HG03469 (cell line): ENCODE results near the gene GPR107.

Experiments
- ATAC-seq: cut with Tn5 transposase; IDR thresholded peaks from one replicate; pipeline ENCODE4 v1.9.1; 2021; ENCODE audit warnings: mild to moderate bottlenecking, moderate library complexity, moderate number of reproducible peaks; ENCODE audit not compliant: unreplicated experiment

Gene GPR107

DNA sequence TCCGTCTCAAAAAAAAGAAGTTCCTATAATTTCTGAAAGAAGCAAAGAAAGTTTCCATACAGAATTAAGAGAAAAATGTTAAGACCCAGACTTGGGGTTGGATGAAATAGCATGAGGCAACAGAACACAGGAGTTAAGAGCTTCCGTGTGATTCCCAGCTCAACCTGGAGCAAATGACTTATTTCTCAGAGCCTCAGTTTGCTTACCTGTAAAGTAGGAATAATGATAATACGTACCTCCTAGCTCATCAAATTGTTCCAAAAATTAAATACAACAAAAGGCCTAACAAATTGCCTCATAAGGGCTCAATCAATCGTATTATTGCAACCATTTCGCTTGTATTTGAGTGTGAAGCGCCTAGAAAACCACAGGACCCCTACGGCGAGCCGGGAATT, 600 bp upstream of the GPR107 start:
- ATAC-seq, result no peak

DNA sequence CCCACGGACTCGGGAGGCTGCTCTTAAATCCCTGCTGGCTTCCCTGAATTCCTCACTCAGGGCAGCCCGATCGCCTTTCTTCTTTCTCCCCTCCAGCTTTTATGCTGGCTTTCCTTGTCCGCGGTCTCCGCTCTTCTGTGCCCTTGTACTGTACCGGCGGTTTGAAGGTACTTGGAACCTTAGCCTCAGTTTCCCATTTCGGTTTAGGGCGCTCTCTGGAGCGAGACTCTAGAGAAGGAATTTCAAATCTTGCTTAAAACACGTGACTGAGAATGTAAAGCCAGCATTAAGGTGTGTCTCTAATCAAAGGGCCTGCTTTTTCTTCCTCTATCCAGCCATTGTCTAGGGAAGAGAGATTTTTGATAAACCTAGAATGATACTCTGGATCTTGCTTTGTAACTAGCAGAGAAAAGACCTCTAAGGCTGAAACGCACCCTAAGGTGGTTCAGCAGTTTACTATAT, 650 bp downstream of the GPR107 start:
- ATAC-seq, result no peak

DNA sequence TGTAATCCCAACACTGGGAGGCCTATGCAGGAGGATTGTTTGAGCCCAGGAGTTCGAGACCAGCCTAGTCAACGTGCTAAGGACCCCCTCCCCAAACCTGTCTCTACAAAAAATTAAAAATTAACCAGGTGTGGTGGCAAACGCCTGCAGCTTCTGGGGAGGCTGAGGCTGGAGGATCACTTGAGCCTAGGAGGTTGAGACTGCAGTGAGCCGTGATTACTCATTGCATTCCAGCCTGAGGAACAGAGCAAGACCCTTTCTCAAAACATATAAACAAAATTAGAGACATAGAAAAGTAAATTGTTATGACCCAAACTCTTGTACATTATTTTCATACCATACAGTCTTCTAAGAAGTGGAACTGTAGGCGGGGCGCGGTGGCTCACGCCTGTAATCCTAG, 1.1 kb downstream of the GPR107 start:
- no peak for ATAC-seq

DNA sequence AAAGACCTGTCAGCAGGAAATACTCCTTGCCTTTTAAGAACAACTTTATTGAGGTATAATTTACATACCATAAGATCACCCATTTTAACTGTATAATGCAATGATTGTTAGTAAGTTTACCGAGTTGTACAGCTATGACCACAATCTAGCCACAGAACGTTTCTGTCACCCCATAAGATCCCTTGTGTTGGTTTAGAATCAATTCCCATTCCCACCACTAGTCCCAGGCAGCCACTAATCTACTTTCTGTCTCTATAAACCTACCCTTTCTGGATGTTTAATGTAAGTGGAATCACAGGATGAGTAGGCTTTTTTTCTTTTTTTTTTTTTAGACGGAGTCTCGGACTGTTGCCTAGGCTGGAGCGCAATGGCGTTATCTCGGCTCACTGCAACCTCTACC, 4.4 kb downstream of the GPR107 start:
- no peak for ATAC-seq

DNA sequence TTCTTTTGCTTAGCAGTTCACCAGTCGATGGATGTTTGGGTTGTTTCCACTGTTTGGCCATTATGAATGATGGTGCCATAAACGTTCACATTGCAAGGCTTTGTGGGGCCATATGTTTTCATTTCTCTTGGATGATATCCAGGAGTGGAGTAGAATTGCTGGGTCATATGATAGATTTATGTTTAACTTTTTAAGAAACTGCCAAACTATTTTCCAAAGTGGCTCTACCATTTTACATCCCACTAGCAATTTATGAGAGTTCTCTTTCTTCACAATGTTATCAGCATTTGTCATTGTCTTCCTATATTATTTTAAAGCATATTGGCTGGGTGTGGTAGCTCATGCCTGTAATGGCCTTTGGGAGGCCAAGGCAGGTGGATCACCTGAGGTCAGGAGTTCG, 5.2 kb downstream of the GPR107 start:
- no peak for ATAC-seq

DNA sequence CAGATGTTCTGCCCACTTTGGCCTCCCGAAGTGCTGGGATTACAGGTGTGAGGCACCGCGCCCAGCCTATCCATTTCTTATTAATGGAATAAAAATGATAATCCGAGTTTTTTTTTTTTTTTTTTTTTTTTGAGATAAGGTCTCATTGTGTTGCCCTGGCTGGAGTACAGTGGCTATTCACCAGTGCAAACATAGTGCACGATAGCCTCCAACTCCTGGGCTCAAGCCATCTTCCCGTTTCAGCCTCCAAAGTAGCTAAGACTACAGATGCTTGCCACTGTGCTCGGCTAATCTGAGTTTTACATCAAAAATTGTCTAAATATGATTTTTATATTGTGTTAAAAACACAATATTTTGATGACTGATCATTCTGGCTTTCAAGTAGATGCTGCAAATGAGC, 6.6 kb downstream of the GPR107 start:
- no peak for ATAC-seq

DNA sequence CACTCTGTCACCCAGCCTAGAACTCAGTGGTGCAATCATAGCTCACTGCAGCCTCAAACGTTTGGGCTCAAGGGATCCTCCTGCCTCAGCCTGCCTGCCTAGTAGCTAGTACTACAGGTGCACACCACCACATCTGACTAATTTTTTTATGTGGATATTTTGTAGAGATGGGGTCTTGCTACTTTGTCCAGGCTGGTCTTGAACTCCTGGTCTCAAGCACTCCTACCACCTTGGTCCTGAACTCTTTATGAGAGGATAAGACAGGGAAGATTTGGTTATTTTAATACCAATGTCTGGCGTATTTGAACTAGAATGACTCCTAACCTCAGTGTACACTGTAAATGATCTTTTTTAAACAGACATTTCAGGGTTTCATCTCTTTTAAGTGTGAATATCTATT, 9.0 kb downstream of the GPR107 start:
- no peak for ATAC-seq

DNA sequence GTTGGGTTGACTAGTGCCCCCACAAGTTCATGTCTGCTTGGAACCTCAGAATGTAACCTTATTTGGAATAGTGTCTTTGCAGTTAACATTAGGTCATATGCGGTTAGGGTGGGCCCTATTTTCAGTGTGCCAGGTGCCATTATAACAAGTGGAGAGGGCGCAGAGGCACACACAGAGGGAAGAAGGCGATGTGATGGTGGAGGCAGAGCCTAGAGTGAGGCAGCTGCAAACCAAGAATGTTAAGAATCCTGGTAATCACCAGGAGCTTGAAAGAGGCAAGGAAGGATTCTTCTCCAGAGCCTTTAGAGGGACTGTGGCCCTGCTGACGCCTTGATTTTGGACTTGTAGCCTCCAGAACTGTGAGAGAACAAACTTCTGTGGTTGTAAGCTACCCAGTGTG, 10.9 kb downstream of the GPR107 start:
- ATAC-seq, result no peak

DNA sequence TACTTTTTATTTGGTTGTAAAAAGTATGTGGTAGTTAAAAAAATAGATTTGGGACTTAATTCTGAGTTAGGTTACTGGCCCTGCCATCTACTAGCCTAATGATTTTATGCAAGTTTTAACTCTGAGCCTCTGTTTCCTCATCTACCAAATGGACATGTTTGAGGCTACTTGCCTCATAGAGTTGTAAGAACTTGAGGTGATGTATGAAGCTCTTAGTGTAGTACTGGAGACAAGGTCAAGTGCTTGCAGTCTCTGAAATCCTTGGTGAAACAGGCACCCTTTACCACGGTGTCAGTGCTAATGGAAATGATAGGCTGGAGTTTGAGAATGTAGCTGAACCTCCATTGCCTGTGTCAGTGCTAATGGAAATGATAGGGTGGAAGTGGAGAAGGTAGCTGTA, 15.3 kb downstream of the GPR107 start:
- no peak for ATAC-seq

DNA sequence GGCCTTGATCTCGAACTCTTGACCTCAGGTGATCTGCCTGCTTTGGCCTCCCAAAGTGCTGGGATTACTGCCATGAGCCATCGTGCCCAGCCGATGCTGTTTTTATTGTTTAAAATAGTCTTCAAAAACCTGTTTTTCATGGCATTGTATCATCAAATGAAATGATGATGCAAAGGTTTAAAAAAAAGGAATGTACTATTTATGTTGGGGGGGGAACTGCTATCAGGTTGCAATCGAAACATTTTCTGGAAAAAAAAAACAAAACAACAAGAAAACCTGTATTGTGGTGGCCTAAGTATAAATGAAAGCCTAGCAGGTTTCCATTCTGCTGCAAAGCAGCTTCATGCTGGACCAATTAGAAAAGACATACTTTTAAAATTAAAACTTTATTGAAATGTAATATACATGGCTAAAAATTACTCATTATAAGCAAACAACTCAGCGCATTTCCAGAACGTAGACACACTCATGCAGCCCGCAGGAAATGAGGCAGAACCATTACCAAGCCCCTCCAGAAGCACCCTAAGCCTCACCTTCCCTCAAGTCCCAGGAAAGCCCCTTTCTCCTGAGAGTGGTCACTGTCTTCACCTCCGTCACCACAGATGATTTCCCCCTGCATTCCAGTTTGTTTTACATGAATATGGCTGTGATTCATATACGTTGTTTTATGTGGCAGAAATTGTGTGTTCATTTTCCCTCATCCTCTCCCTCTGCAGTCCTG, 19.0 kb downstream of the GPR107 start:
- no peak for ATAC-seq

DNA sequence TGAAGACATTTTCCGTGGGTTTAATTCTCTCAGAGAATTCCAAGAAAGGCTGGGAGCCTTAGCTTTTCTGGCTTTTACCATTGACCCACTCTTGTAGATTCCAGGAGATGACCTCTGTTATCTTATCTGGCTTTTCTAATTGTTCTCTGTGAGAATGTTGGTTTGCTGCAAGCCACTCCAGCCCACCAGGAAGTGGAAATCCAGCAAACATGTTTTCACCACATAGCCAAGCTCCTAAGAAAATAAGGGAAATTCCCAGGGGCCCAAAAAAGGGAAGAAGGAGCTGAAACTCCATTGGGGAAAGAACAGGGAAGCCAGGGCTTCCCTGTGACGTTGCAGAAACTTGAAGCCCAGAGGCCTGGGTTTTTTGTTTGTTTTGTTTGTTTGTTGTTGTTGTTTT, 19.7 kb downstream of the GPR107 start:
- ATAC-seq, result no peak

DNA sequence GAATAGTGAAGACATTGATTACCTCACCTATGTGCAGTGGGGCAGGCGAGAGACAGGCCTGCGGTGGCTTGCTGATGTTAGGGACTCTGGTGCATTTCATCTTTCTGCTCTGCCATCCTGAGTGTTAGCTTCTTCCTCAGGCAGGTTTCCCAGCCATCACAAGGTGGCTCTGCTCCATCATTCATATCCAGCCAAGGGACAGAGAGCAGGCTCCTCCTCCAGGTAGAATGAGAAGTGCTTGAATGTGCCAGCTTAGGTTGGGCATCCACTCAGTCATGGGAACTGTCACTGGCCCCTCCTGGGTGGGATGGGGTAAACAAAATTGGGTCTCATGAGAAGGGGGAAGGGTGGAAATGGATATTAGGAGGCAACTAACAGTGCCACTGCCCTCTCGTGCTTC, 24.8 kb downstream of the GPR107 start:
- ATAC-seq, result no peak

DNA sequence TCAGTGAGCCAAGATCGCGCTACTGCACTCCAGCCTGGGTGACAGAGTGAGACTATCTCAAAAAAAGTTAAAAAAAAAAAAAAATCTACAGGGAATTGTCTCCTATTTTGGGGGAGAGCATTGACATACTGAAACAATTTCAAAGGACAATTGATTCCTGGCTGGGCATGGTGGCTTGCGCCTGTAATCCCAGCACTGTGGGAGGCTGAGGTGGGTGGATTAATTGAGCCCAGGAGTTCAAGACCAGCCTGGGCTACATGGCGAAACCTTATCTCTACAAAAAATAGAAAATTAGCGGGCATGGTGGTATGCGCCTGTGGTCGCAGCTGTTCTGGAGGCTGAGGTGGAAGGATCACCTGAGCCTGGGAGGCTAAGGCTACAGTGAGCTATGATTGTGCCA, 30.6 kb downstream of the GPR107 start:
- ATAC-seq, result no peak

DNA sequence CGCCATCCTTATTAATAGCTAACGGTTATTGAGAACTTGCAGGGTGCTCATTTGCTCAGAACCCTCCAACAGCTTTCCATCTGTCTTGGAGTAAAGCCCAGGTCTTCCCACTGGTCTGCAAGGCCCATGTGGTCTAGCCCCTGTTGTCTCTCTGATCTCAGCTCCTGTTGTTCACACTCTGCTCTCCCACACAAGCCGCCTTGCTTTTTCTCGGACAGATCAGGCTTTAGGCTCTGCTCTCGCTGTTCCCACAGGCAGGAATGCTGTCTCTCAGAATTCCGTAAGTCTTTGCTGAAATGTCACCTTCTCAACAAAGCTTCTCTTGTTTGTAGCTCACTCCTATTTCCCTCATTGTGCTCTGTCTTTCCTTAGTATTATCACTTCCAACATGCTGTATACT, 34.3 kb downstream of the GPR107 start:
- ATAC-seq, result no peak

DNA sequence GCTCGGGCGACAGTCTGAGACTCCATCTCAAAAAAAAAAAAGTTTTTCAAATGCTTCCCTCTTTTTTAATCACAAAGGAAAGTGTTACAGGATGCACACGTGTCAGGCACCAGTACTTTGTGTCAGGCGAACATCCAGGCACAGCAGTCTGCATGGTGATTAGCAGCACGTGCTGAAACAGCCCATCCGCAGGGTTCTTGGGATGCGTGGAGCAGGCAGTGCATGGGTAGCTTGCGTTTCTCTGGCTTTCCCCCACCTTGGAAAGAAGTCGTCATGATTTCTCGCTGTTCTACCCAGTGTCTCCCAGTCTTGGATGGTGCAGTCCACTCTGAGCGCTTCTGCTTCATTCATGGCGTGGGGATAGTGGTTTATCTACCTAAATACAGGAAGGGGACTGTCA, 35.4 kb downstream of the GPR107 start:
- no peak for ATAC-seq

DNA sequence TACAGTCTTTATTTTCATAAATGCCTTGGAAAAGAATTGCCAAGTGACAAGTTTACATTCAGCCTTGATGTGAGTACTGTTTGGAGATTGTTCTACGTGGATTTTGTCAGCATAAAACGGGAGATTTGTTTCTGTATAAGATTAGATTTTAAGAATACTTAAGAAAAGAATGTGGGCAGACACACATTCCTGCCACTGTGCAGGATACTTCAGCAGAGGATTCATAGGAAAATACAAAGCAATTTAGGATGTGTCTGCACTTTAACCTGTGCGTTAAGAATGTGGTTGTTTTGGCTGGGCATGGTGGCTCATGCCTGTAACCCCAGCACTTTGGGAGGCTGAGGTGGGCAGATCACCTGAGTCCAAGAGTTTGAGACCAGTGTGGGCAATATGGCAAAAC, 37.2 kb downstream of the GPR107 start:
- ATAC-seq, result no peak

DNA sequence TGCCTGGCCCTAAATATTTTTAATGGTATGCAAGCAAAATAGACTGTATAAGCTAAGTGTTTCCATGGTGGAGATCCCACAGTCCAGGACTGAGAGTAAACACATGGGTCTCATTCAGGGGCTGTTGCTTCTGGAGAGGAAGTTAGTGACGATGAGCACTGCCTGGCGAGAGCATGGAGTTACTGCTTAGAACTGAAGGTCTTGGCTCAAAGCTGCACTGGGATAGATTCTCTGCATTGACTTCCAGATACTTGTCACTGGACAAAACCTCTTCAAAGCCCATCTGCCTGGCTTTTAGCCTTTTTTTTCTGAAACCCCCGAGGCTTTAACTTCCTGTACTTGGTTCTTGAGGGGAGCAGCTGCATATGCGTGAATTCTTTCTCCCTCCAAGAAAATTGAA, 39.2 kb downstream of the GPR107 start:
- no peak for ATAC-seq

DNA sequence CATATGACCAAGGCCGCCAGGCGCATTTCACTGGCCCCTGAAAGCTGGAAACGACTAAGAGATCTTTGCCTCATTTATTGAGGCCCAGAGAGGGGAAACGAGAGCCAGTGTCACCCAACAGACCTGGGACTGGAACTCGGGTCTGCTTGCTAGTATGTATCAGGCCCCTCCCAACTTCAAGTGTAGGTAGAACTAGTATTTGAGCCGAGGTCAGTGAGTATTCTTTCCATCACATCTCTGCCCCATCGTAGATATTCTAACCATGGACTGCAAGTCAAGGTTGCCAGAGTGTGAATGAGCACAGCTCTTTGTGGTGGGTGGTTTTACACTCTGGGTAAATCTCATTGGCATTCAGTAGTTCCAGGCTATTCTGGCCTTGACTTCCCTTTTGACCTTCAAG, 42.2 kb downstream of the GPR107 start:
- no peak for ATAC-seq

DNA sequence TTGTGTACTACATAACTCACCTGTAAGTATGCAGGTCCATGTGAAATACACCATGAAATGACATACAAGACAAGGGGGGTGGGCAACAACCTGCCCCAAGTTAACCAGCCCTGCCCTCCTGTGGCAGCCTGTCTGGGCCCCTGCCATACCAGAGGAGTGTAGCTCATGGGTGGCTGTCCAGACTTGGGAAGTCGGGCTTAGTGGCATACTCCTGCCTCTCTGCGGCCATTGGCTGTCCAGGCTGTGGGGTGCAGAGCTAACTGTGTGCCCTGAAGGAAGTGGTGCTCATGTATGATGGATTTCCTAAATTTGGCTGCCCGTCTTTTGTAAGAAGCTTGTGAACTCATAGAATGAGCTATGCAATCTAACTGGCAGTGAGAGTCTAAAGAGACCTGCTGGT, 47.0 kb downstream of the GPR107 start:
- ATAC-seq, result no peak

DNA sequence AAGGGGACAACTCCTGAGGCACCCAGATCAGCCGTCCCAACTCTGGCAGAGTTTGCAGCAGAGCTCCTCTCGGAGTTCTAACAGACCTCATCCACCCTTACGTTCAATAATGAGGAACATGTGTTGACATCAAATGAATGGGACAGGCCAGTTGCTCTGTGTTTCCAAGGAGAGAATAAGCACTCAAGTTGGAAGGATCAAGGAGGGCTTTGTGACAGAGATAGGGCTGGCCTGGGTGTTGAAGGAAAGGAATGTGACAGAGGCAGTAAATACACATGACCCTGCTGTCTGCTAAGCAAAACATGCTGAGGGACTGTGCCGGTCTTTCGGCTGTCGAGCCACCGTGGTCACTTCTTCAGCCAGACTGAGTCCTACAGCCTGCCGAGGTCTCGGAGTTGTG, 48.2 kb downstream of the GPR107 start:
- no peak for ATAC-seq

DNA sequence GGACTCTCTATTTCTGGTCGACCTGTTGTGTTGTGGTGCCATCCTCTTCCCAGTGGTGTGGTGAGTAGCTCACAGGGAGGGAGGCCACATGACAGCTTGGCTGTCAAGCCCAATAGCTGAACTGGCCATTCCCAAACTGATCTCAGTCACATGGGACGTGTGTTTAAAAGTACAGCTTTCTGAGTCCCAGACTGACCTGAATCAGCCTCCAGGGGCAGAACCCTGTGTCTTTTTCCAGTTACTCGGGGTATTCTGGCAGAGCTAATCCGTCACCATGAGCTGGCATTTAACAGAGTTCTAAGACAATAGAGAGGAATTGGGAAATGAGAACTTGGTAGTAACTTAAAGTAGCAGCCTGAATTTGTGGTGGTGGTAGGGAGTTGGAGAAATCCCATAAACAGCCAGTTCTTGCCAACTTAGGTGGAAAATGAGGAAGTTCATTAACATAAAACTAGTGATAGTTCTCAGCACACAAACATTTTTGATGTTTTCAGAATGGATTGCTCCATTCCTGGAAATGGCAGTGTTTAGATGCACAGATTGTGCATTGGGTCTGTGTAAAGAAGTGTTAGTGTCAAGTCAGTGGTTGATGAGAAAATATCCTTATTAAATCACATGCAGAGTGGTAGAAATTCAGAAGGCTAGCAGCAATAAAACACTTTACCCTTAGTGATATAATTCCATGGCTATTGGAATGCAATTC, 50.9 kb downstream of the GPR107 start:
- ATAC-seq, result no peak

DNA sequence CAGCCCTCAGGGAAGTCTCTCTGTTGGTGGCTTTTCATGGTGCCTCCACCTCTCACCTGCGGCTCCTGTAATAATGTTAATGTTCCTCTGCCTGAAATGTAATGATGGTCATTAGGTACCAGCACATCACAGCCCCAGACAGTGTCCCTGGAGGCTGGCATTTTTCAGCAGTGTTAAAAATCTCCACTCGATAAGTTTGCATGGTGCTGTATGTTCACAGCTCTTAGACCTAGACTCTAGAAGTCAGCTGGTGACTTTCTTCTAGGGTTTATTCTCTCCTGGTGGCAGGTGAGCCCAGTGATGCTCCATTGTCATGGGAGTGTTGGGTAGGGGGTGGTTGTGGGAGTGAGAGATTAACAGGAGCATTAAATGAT, 53.1 kb downstream of the GPR107 start:
- no peak for ATAC-seq
